ENCODE measurements around the gene GPER1.

GPER1 gene

DNA sequence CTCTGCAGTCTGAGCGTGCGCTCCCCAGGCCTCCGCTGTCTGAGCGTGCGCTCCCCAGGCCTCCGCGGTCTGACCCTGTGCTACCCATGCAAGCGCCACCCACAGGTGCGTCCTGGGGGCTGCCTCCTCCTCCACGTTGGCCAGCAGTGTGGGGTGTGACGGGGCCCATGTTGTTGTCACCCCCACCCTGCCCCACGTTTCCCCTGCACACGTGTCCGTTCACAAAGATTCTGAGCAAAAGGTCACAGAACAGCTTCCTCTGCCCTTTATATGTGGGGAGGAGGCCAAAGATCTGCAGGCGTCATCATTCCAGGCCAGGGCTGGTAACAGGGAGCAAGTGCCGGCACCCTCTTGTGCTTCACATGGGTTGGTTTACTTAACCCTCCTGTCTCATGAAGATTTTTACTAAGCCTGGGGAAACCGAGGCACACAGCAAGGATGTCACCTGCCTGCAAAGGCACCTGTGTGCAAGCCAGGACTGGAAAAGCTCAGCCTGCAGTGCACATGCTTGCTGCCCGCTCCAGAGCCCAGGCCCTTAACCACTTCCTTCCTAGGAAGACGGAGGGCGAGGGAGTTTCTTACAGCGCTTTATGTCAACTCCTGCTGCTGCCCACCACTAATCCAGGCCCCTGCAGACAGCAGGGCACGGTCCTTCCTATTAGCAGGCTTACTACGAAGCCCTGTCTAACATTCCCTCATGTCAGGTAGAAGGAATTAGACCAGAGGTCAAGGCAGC, 38.7 kb upstream of the GPER1 start:
- TF ChIP-seq POLR2AphosphoS5 (IDR thresholded peaks at IDR 0.05; ENCODE audit: low read depth, low read length): no peak
- TF ChIP-seq TAF1 (IDR thresholded peaks at IDR 0.05; ENCODE audit: borderline replicate concordance, insufficient read depth, low read length): no peak
- TF ChIP-seq, protein P1, sequence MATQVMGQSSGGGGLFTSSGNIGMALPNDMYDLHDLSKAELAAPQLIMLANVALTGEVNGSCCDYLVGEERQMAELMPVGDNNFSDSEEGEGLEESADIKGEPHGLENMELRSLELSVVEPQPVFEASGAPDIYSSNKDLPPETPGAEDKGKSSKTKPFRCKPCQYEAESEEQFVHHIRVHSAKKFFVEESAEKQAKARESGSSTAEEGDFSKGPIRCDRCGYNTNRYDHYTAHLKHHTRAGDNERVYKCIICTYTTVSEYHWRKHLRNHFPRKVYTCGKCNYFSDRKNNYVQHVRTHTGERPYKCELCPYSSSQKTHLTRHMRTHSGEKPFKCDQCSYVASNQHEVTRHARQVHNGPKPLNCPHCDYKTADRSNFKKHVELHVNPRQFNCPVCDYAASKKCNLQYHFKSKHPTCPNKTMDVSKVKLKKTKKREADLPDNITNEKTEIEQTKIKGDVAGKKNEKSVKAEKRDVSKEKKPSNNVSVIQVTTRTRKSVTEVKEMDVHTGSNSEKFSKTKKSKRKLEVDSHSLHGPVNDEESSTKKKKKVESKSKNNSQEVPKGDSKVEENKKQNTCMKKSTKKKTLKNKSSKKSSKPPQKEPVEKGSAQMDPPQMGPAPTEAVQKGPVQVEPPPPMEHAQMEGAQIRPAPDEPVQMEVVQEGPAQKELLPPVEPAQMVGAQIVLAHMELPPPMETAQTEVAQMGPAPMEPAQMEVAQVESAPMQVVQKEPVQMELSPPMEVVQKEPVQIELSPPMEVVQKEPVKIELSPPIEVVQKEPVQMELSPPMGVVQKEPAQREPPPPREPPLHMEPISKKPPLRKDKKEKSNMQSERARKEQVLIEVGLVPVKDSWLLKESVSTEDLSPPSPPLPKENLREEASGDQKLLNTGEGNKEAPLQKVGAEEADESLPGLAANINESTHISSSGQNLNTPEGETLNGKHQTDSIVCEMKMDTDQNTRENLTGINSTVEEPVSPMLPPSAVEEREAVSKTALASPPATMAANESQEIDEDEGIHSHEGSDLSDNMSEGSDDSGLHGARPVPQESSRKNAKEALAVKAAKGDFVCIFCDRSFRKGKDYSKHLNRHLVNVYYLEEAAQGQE (IDR thresholded peaks at IDR 0.05; ENCODE audit: insufficient read depth in 1 of 2, low read depth in 2 of 2, low read length in 2 of 2): no peak
- no peak for TF ChIP-seq SIN3A (IDR thresholded peaks at IDR 0.05; ENCODE audit: borderline replicate concordance, insufficient read depth, low read length)
- no peak for TF ChIP-seq FOXP2 (optimal IDR thresholded peaks at IDR 0.05; ENCODE audit: borderline replicate concordance, extremely low read depth, extremely low read length, insufficient read depth)

- TF ChIP-seq SIN3A (IDR thresholded peaks at IDR 0.05; ENCODE audit: borderline replicate concordance, insufficient read depth, low read length) (no peak), TAF1 (IDR thresholded peaks at IDR 0.05; ENCODE audit: borderline replicate concordance, insufficient read depth, low read length) (no peak)
These were observed 38.1 kb upstream of the GPER1 start for GRCh38 chr7:1049801-1050200.

GRCh38 chr7:1050254-1050906, 37.5 kb upstream of the GPER1 start:
- TF ChIP-seq, protein P1 (IDR thresholded peaks at IDR 0.05; ENCODE audit: insufficient read depth in 1 of 2, low read depth in 2 of 2, low read length in 2 of 2): no peak
- TF ChIP-seq FOXP2 (optimal IDR thresholded peaks at IDR 0.05; ENCODE audit: borderline replicate concordance, extremely low read depth, extremely low read length, insufficient read depth): no peak
- TF ChIP-seq POLR2AphosphoS5 (IDR thresholded peaks at IDR 0.05; ENCODE audit: low read depth, low read length): no peak
- TF ChIP-seq SIN3A (IDR thresholded peaks at IDR 0.05; ENCODE audit: borderline replicate concordance, insufficient read depth, low read length): no peak
- no peak for TF ChIP-seq TAF1 (IDR thresholded peaks at IDR 0.05; ENCODE audit: borderline replicate concordance, insufficient read depth, low read length)

DNA sequence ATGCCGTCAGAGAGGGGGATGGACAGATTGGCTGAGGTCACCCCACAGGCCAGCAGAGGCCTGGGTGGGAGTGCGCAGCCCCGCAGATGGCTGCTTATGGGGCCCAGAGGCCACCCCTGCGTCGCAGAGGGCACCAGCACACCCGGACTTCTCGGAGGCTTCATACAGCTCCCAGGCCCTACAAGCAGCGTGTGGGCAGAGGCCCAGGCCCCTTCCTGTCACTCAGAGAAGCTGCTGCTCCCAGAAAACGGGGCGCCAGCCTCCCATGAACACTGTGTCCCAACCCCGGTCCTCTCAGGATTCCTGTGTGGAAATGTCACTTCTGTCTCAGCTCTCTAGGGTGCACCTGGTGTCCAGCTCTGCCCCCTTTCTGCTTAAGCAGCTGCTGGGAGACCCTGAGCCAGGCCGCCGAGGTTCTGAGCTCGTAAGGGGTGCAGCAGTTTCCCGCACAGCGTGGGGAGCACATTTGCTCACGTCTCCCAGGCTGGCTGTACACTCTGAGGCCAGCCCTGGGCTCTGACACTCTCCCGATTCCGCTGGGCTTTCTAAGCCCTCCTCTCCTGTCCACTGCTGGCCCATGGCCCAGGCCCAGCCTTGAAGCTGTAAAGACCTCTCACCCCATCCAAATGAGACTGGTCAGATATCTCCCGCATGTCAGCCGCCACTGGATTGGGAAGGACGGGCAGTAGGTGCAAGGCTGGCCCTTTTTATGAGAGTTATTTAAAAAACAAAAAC, 36.8 kb upstream of the GPER1 start:
- no peak for TF ChIP-seq POLR2AphosphoS5 (IDR thresholded peaks at IDR 0.05; ENCODE audit: low read depth, low read length)
- TF ChIP-seq SIN3A (IDR thresholded peaks at IDR 0.05; ENCODE audit: borderline replicate concordance, insufficient read depth, low read length): no peak
- TF ChIP-seq, protein P1 (IDR thresholded peaks at IDR 0.05; ENCODE audit: insufficient read depth in 1 of 2, low read depth in 2 of 2, low read length in 2 of 2): no peak
- no peak for TF ChIP-seq TAF1 (IDR thresholded peaks at IDR 0.05; ENCODE audit: borderline replicate concordance, insufficient read depth, low read length)
- no peak for TF ChIP-seq FOXP2 (optimal IDR thresholded peaks at IDR 0.05; ENCODE audit: borderline replicate concordance, extremely low read depth, extremely low read length, insufficient read depth)

DNA sequence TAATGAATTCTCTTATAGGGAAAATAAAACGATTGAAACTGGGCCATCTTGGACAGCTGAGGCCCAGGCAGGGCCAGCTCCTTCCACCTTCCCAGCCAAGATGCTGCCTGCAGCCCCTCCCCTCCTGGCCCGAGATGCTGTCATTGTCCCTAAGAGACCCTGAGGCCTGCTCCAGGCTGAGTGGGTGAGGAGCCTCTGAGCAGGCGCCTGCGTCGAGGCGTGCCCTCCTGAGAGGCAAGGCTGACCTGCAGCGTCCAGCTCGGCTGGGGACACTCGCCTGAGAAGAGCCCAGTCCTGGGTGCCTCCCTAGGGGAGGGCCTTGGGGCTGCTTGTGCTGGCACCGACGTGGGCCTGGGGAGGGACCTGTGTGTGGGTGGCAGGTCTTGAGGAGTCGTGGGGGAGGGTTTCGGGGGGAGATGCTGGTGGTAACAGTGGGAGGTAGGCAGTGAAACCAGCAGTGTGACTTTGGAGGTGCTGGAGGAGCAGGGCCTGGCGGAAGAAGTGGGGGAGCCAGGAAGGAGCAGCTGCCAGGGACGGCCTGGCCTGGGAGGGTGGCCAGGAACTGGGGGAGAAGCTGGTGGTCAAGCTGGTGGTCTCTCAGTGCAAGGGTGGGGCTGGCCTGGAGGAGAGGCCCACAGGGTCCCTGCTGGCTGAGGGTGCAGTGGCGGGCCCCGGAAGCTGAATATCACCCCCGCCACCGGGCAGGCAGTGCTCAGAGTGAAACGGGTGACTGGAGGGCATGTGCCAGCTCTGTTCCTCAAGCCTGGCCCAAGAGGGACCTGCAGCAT, 35.7 kb upstream of the GPER1 start:
- TF ChIP-seq, protein P1 (IDR thresholded peaks at IDR 0.05; ENCODE audit: insufficient read depth in 1 of 2, low read depth in 2 of 2, low read length in 2 of 2): no peak
- TF ChIP-seq FOXP2 (optimal IDR thresholded peaks at IDR 0.05; ENCODE audit: borderline replicate concordance, extremely low read depth, extremely low read length, insufficient read depth): no peak
- no peak for TF ChIP-seq TAF1 (IDR thresholded peaks at IDR 0.05; ENCODE audit: borderline replicate concordance, insufficient read depth, low read length)
- TF ChIP-seq SIN3A (IDR thresholded peaks at IDR 0.05; ENCODE audit: borderline replicate concordance, insufficient read depth, low read length): no peak
- no peak for TF ChIP-seq POLR2AphosphoS5 (IDR thresholded peaks at IDR 0.05; ENCODE audit: low read depth, low read length)

Measured in PFSK-1 (cell line).